ENCODE results near the gene OGFOD3. TPM values are rescaled to one million over a fixed set of nuclear protein-coding genes. Genes with fewer than 3 reads are reported as not detected.
A peak's percentile ranks its signal among the peaks of the same experiment; 100 is the strongest.
"Not testable (repeated sequence)": the region's sequence is repeated elsewhere in the genome, so short reads cannot be mapped to it uniquely, and the experiment has no call there.

Gene OGFOD3
- total RNA-seq, 2 experiments from 2014 or later: 12.9 to 13.7 TPM

DNA sequence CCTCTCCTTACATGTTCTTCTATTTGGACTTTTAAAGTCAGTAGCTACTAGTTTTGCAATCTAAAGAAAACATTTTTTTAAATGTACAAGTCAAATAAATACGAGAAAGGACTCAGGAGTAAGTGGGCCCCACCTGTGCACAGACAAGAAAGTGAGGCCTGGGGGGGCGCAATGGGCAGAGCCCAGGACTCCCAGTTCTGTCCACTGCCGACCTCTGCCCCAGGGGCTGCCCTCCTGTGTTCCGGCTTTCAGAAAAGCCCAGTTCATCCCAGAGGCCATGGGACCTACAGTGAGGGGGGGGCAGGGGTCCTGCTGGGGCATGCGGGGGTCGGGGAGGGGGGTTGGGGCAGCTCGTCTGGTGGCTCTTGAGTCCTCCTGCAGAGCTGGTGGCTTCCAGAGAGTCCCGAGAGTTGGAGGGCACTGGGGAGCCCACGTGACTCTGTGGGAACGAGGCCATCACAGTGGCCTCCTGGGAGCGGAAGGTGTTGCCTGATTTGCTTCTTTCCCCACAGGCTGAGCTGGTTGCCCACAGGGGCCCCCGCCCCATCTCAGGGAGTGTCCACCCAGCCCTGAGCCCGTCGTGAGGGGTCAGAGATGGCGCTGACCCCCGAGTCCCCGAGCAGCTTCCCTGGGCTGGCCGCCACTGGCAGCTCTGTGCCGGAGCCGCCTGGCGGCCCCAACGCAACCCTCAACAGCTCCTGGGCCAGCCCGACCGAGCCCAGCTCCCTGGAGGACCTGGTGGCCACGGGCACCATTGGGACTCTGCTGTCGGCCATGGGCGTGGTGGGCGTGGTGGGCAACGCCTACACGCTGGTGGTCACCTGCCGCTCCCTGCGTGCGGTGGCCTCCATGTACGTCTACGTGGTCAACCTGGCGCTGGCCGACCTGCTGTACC lies 44.4 kb downstream of the OGFOD3 start:
- intact Hi-C loops (cut with DNase I, micrococcal nuclease): no loop called here
- ChIA-PET POLR2A (no interaction called here), CTCF (no interaction called here)

DNA sequence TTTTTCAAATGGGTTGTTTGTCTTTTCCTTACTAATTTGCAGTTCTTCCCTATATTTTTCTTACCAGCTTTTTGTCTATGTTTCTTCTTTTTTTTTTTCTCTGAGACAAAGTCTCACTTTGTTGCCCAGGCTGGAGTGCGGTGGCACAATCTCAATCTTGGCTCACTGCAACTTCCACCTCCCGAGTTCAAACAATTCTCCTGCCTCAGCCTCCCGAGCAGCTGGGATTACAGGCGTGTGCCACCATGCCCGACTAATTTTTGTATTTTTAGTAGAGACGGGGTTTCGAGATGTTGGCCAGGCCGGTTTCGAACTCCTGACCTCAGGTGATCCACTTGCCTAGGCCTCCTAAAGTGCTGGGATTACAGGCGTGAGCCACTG lies 45.3 kb downstream of the OGFOD3 start:
- H3K27ac Mint-ChIP-seq; DNase-seq; POLR2A ChIA-PET; CTCF ChIA-PET; H3K4me3 ChIP-seq (ENCODE audit: low read length); ATAC-seq (ENCODE audit: poor library complexity); H3K4me1 Mint-ChIP-seq (ENCODE audit: low read depth); H3K36me3 Mint-ChIP-seq (ENCODE audit: low read depth); intact Hi-C loops (cut with DNase I, micrococcal nuclease); H3K36me3 ChIP-seq (ENCODE audit: insufficient read depth, low read length); H3K27ac ChIP-seq (ENCODE audit: low read depth in 1 of 2, low read length in 2 of 2); H3K9me3 Mint-ChIP-seq: not testable (repeated sequence)
- peak overlapping the region; percentile 3 for H3K4me3 Mint-ChIP-seq
- Histone ChIP-seq H3K27me3 (ENCODE audit: control insufficient read depth in 1 of 2, insufficient read depth in 2 of 2, low read length in 2 of 2) (peaks cover 43 to 44% of the 10 kb centered on the region in 2 experiments), H3K9me3 (ENCODE audit: control insufficient read depth in 1 of 2, insufficient read depth in 1 of 2, low read length in 2 of 2) (peaks cover 0 to 24% of the 10 kb centered on the region in 2 experiments), H3K4me1 (ENCODE audit: insufficient read depth, low read length) (peaks cover 22% of the 10 kb centered on the region)
- H3K27me3 Mint-ChIP-seq: peaks cover 54% of the 10 kb centered on the region

More for the DNA sequence above, 44.4 kb downstream of the OGFOD3 start:
- DNase-seq: no peak
- TF ChIP-seq, protein P1, sequence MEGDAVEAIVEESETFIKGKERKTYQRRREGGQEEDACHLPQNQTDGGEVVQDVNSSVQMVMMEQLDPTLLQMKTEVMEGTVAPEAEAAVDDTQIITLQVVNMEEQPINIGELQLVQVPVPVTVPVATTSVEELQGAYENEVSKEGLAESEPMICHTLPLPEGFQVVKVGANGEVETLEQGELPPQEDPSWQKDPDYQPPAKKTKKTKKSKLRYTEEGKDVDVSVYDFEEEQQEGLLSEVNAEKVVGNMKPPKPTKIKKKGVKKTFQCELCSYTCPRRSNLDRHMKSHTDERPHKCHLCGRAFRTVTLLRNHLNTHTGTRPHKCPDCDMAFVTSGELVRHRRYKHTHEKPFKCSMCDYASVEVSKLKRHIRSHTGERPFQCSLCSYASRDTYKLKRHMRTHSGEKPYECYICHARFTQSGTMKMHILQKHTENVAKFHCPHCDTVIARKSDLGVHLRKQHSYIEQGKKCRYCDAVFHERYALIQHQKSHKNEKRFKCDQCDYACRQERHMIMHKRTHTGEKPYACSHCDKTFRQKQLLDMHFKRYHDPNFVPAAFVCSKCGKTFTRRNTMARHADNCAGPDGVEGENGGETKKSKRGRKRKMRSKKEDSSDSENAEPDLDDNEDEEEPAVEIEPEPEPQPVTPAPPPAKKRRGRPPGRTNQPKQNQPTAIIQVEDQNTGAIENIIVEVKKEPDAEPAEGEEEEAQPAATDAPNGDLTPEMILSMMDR (IDR thresholded peaks at IDR 0.05): no peak
- H3K9me3 ChIP-seq (ENCODE audit: control insufficient read depth in 1 of 2, insufficient read depth in 1 of 2, low read length in 2 of 2): peaks cover 0 to 30% of the 10 kb centered on the region in 2 experiments
- Mint-ChIP-seq H3K27me3 (peaks cover 54% of the 10 kb centered on the region), H3K36me3 (ENCODE audit: low read depth) (no peaks in the 10 kb centered on the region), H3K27ac (no peak overlapping the region), H3K9me3 (no peaks in the 10 kb centered on the region), H3K4me3 (no peak overlapping the region), H3K4me1 (ENCODE audit: low read depth) (peaks cover 10% of the 10 kb centered on the region)
- no peak overlapping the region for H3K27ac ChIP-seq (ENCODE audit: low read depth in 1 of 2, low read length in 2 of 2)
- H3K36me3 ChIP-seq (ENCODE audit: insufficient read depth, low read length): no peaks in the 10 kb centered on the region
- ATAC-seq (ENCODE audit: poor library complexity): no peak
- H3K27me3 ChIP-seq (ENCODE audit: control insufficient read depth in 1 of 2, insufficient read depth in 2 of 2, low read length in 2 of 2): peaks cover 45 to 50% of the 10 kb centered on the region in 2 experiments
- no peak overlapping the region for H3K4me3 ChIP-seq (ENCODE audit: low read length)
- peaks cover 22% of the 10 kb centered on the region for H3K4me1 ChIP-seq (ENCODE audit: insufficient read depth, low read length)

DNA sequence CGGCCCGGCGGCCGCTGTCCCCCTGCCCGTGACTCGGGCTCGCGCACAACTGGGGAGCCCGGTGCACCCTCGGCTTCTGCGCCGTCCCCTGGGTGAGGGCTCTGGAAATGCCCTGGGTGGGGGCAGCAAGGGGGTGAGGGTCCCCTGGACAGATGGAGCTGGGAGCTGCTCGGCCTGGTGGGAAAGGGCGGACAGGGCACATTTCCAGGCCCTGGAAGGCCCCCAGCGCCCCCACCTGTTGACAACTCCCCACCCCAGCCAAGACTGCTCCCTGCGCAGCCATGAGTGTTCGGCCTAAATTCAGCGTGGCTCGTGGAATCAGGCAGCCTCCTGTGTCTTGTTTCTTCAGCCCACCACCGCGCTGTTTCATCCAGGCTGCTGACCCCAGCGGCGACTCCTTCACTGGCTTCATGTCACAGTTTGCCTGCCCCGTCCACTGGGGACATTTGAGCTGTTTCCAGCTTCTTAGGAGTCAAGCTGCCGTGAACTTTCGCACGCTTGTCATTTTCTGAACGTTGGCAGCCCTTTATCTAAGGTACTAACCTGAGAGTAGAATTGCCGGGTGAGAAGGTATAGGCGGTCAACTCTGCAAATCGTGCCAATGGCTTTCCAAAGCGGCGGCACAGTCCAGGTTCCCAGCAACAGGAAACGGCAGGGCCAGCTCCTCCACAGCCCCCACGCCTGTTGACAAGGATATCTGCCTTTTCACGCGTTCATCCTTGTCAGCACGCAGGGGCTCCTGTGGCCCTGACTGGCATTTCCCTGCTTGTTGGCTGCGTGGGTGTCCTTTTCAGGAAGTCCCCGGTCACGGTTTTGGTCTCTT lies 45.9 kb downstream of the OGFOD3 start:
- ATAC-seq (ENCODE audit: poor library complexity): no peak
- TF ChIP-seq, protein P1 (IDR thresholded peaks at IDR 0.05): no peak
- Mint-ChIP-seq H3K27ac (no peak overlapping the region), H3K4me1 (ENCODE audit: low read depth) (peaks cover 10% of the 10 kb centered on the region), H3K27me3 (peaks cover 58% of the 10 kb centered on the region), H3K9me3 (no peaks in the 10 kb centered on the region), H3K4me3 (peak overlapping the region; percentile 42), H3K36me3 (ENCODE audit: low read depth) (no peaks in the 10 kb centered on the region)
- ChIA-PET CTCF (no interaction called here), POLR2A (no interaction called here)
- Histone ChIP-seq H3K9me3 (ENCODE audit: control insufficient read depth in 1 of 2, insufficient read depth in 1 of 2, low read length in 2 of 2) (peaks cover 0 to 24% of the 10 kb centered on the region in 2 experiments), H3K4me3 (ENCODE audit: low read length) (no peak overlapping the region), H3K27ac (ENCODE audit: low read depth in 1 of 2, low read length in 2 of 2) (no peak overlapping the region), H3K36me3 (ENCODE audit: insufficient read depth, low read length) (no peaks in the 10 kb centered on the region), H3K4me1 (ENCODE audit: insufficient read depth, low read length) (peaks cover 22% of the 10 kb centered on the region), H3K27me3 (ENCODE audit: control insufficient read depth in 1 of 2, insufficient read depth in 2 of 2, low read length in 2 of 2) (peaks cover 44 to 46% of the 10 kb centered on the region in 2 experiments)
- intact Hi-C loops (cut with DNase I, micrococcal nuclease): no loop called here
- no peak for DNase-seq
